Breast epithelium (tissue), 4 donors: ENCODE data around the gene UBR3. TPM values are rescaled to one million over a fixed set of nuclear protein-coding genes. Genes with fewer than 3 reads are reported as not detected.
"Not testable (repeated sequence)": the region's sequence is repeated elsewhere in the genome, so short reads cannot be mapped to it uniquely, and the experiment has no call there.

Experiments
- DNase-seq, 2 donors: peaks; one replicate each; pipeline ENCODE4 v3.0.0-alpha.2; 2019; ENCODE audit warnings: low spot score in 2 of 2
- H3K27ac ChIP-seq, 2 donors: fragments of 200-600 bp; sonication (generic) in 1 of 2; one replicate each; pipeline ENCODE4 v1.5.1; 2016 to 2019; ENCODE audit warnings: mild to moderate bottlenecking in 1 of 2
- H3K27me3 ChIP-seq, 2 donors: fragments of 200-600 bp; sonication (generic) in 1 of 2; one replicate each; pipeline versions ENCODE4 v1.5.1 to v1.6.0; 2017 to 2019; ENCODE audit warnings: control low read depth in 1 of 2, mild to moderate bottlenecking in 1 of 2
- H3K36me3 ChIP-seq: fragments of 200-600 bp; one replicate; pipeline ENCODE4 v1.5.1; 2019
- H3K4me1 ChIP-seq, 2 donors: fragments of 200-600 bp; sonication (generic); one replicate each; pipeline ENCODE4 v1.5.1; 2016 to 2019; ENCODE audit warnings: control low read depth in 1 of 2
- H3K4me3 ChIP-seq, 3 donors: fragments of 200-600 bp; sonication (generic); 1 replicate in 2 of 3; 2 replicates in 1 of 3; pipeline ENCODE4 v1.5.1; 2016 to 2019; ENCODE audit warnings: mild to moderate bottlenecking in 3 of 3, moderate library complexity in 2 of 3
- H3K9me3 ChIP-seq, 2 donors: fragments of 200-600 bp; sonication (generic) in 1 of 2; one replicate each; pipeline ENCODE4 v1.5.1; 2016 to 2019; ENCODE audit warnings: control low read depth in 1 of 2
- POLR2A ChIP-seq: fragments of 450-650 bp; IDR thresholded peaks from one replicate; pipeline ENCODE4 v1.6.1; 2016; ENCODE audit warnings: antibody characterized with exemption, mild to moderate bottlenecking, moderate library complexity
- POLR2AphosphoS5 ChIP-seq, 3 donors: sonication (generic); formaldehyde crosslinking; IDR thresholded peaks; one replicate each; pipeline ENCODE4 v1.6.1; 2017; ENCODE audit warnings: antibody characterized with exemption in 3 of 3
- intact Hi-C: fragments of 100-400 bp; cut with DNase I; formaldehyde crosslinking; loops from one replicate; pipeline ENCODE4 v1.15.1; 2023; ENCODE audit warnings: low total_unique reads
- total RNA-seq, 3 donors: library from RNA; depleted of rRNA; stranded (reverse); fragments of >200 nt; gene quantifications; one replicate each; pipeline ENCODE4 v1.1.0, GENCODE V29; 2016
- TF ChIP-seq, protein P1 (sequence below), 3 donors: fragments of 450-650 bp; IDR thresholded peaks; one replicate each; pipeline ENCODE4 v1.5.1; 2016 to 2017; ENCODE audit warnings: antibody characterized with exemption in 3 of 3, mild to moderate bottlenecking in 3 of 3, moderate library complexity in 3 of 3

UBR3 gene
- total RNA-seq, 3 donors from 2014 or later = 75.7 to 110 (median 108) TPM

- TF ChIP-seq POLR2A = no peak
- TF ChIP-seq POLR2AphosphoS5 (IDR thresholded peaks at IDR 0.05) = no peak
- TF ChIP-seq, protein P1, sequence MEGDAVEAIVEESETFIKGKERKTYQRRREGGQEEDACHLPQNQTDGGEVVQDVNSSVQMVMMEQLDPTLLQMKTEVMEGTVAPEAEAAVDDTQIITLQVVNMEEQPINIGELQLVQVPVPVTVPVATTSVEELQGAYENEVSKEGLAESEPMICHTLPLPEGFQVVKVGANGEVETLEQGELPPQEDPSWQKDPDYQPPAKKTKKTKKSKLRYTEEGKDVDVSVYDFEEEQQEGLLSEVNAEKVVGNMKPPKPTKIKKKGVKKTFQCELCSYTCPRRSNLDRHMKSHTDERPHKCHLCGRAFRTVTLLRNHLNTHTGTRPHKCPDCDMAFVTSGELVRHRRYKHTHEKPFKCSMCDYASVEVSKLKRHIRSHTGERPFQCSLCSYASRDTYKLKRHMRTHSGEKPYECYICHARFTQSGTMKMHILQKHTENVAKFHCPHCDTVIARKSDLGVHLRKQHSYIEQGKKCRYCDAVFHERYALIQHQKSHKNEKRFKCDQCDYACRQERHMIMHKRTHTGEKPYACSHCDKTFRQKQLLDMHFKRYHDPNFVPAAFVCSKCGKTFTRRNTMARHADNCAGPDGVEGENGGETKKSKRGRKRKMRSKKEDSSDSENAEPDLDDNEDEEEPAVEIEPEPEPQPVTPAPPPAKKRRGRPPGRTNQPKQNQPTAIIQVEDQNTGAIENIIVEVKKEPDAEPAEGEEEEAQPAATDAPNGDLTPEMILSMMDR (IDR thresholded peaks at IDR 0.05) = peak; percentile 56 to 78 (median 65)
- Histone ChIP-seq H3K9me3 (no peaks in the 10 kb centered on the region), H3K27ac (no peak overlapping the region), H3K27me3 (no peaks in the 10 kb centered on the region), H3K4me1 (no peaks in the 10 kb centered on the region), H3K36me3 (peaks cover 8% of the 10 kb centered on the region), H3K4me3 (no peak overlapping the region)
- intact Hi-C loops = no loop called here
- no peak for DNase-seq
Measured at GRCh38 chr2:169928463-169928864, 101.2 kb downstream of the UBR3 start.

- H3K4me1 ChIP-seq = no peaks in the 10 kb centered on the region
- peaks cover 8% of the 10 kb centered on the region for H3K36me3 ChIP-seq
- DNase-seq = no peak
- intact Hi-C loops = no loop called here
- TF ChIP-seq POLR2A (no peak), POLR2AphosphoS5 (IDR thresholded peaks at IDR 0.05) (no peak)
- TF ChIP-seq, protein P1 (IDR thresholded peaks at IDR 0.05) = peak in 2 of 3 donors; percentile 49 to 78
- H3K4me3 ChIP-seq = no peak overlapping the region
- no peaks in the 10 kb centered on the region for H3K27me3 ChIP-seq
- H3K27ac ChIP-seq = no peak overlapping the region
- H3K9me3 ChIP-seq = no peaks in the 10 kb centered on the region
Measured at GRCh38 chr2:169933124-169933711, 106.0 kb downstream of the UBR3 start.

DNA sequence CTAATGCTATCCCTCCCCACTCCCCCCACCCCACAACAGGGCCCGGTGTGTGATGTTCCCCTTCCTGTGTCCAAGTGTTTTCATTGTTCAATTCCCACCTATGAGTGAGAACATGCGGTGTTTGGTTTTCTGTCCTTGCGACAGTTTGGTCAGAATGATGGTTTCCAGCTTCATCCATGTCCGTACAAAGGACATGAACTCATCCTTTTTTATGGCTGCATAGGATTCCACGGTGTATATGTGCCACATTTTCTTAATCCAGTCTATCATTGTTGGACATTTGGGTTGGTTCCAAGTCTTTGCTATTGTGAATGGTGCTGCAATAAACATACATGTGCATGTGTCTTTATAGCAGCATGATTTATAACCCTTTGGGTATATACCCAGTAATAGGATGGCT, 109.4 kb downstream of the UBR3 start:
- DNase-seq, intact Hi-C loops, H3K9me3 ChIP-seq, H3K4me1 ChIP-seq, H3K36me3 ChIP-seq, H3K27ac ChIP-seq, H3K27me3 ChIP-seq, H3K4me3 ChIP-seq: not testable (repeated sequence)

- intact Hi-C loops = no loop called here
- Histone ChIP-seq H3K27me3 (no peaks in the 10 kb centered on the region), H3K4me1 (no peaks in the 10 kb centered on the region), H3K36me3 (no peaks in the 10 kb centered on the region), H3K9me3 (no peaks in the 10 kb centered on the region), H3K4me3 (no peak overlapping the region), H3K27ac (no peak overlapping the region)
- TF ChIP-seq, protein P1 (IDR thresholded peaks at IDR 0.05) = no peak
- no peak for TF ChIP-seq POLR2AphosphoS5 (IDR thresholded peaks at IDR 0.05)
- TF ChIP-seq POLR2A = no peak
- DNase-seq = no peak
Measured at GRCh38 chr2:169945515-169945914, 118.3 kb downstream of the UBR3 start.

- intact Hi-C loops = no loop called here
- H3K36me3 ChIP-seq = no peaks in the 10 kb centered on the region
- TF ChIP-seq, protein P1 (IDR thresholded peaks at IDR 0.05) = no peak
- no peak for TF ChIP-seq POLR2A
Measured at GRCh38 chr2:169946092-169946491, 118.8 kb downstream of the UBR3 start.

DNA sequence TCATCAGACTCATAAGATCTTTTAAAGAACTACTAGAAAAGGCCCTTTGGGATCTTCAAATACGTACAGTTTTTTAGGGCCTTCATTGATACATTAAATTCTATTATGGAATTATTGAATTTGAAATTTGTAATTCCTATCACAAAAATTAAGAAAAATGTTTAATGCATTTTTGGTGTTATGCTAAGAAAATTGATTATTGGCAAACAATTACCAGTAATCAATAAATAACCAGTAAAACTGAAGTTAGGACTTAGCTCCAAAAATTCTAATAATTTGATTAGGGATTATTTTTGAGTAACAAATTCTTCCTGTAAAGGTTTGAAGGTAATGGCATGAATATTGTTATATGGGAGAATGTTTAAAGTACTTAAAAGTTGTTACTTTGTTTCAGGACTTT, 119.3 kb downstream of the UBR3 start:
- TF ChIP-seq POLR2A = no peak
- no peak for TF ChIP-seq POLR2AphosphoS5 (IDR thresholded peaks at IDR 0.05)
- TF ChIP-seq, protein P1 (IDR thresholded peaks at IDR 0.05) = no peak

More at GRCh38 chr2:169946092-169946491, 118.8 kb downstream of the UBR3 start:
- no peak overlapping the region for H3K27ac ChIP-seq
- H3K27me3 ChIP-seq = no peaks in the 10 kb centered on the region
- no peaks in the 10 kb centered on the region for H3K4me1 ChIP-seq
- no peak for DNase-seq
- H3K9me3 ChIP-seq = no peaks in the 10 kb centered on the region
- H3K4me3 ChIP-seq = no peak overlapping the region

More for the DNA sequence above, 119.3 kb downstream of the UBR3 start:
- no peaks in the 10 kb centered on the region for H3K4me1 ChIP-seq
- H3K27me3 ChIP-seq = no peaks in the 10 kb centered on the region
- no peaks in the 10 kb centered on the region for H3K36me3 ChIP-seq
- no peaks in the 10 kb centered on the region for H3K9me3 ChIP-seq
- no peak overlapping the region for H3K4me3 ChIP-seq
- intact Hi-C loops = no loop called here
- no peak for DNase-seq
- no peak overlapping the region for H3K27ac ChIP-seq
